Measurements from ENCODE around the gene TNFAIP8L2.
A peak's percentile ranks its signal among the peaks of the same experiment; 100 is the strongest.
"Not testable (repeated sequence)": the region's sequence is repeated elsewhere in the genome, so short reads cannot be mapped to it uniquely, and the experiment has no call there.

TNFAIP8L2 gene

DNA sequence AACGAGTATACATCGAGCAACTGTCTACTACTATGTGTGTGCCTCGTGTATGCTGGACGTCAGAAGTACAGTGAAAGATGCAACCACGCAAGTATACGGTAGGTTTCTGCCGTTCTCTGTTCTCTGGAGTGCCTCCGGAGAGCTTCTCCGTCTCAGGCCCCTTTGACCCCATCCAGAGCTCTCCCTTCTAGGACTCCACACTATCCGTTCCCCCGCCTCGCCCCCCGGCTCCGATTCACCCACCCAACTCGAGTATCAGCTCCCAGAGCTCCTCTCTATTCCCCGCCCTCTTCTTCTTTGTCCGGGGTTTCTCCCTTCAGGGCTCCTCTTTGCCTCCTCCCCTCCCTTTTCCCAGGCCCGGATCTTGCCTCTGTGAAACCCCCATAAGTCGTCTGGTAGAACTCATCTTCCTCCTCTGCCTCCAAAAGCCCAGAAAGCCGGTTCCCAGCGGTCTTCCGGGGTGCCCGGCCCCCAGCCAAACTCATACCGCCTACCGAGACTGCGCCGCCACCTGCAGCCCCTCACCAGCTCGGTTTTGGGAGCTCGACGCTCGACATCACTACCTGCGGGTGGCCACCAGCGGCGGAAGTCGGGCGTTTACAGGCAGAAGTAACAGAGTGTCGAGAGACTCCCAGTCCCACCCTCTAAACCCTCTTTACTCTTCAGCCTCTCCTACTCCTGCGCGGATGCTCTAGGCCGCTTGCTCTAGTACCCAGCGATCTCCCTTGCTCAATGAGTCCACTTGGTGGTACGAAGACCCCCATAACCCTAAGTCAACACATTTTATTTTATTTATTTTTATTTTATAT lies 33.4 kb downstream of the TNFAIP8L2 start, which contains the start of gene VPS72:
Gene VPS72, minus strand, starts transcription at position 561 of the 809 bp plus-strand sequence. Its CDS starts 76 bp downstream, at position 485.
- H3K27ac Mint-ChIP-seq: peak within 1 kb of the TSS; percentile 96
- peaks cover 9% of the 10 kb centered on the region for H3K27me3 Mint-ChIP-seq (ENCODE audit: low read depth)
- H3K4me1 Mint-ChIP-seq (ENCODE audit: low read depth): peaks cover 19% of the 10 kb centered on the region
- no peaks in the 10 kb centered on the region for H3K9me3 Mint-ChIP-seq
- H3K4me3 Mint-ChIP-seq: peak within 1 kb of the TSS; percentile 98
- peak; percentile 88 for DNase-seq (ENCODE audit: low spot score)
- peaks cover 14% of the 10 kb centered on the region for H3K36me3 Mint-ChIP-seq (ENCODE audit: low read depth)

GRCh38 chr1:151192047-151192446 lies 35.6 kb downstream of the TNFAIP8L2 start:
- Mint-ChIP-seq H3K27ac (no peak overlapping the region), H3K36me3 (ENCODE audit: low read depth) (peaks cover 4% of the 10 kb centered on the region), H3K4me3 (no peak overlapping the region), H3K27me3 (ENCODE audit: low read depth) (peaks cover 9% of the 10 kb centered on the region), H3K9me3 (no peaks in the 10 kb centered on the region), H3K4me1 (ENCODE audit: low read depth) (peaks cover 21% of the 10 kb centered on the region)
- DNase-seq (ENCODE audit: low spot score): no peak

DNA sequence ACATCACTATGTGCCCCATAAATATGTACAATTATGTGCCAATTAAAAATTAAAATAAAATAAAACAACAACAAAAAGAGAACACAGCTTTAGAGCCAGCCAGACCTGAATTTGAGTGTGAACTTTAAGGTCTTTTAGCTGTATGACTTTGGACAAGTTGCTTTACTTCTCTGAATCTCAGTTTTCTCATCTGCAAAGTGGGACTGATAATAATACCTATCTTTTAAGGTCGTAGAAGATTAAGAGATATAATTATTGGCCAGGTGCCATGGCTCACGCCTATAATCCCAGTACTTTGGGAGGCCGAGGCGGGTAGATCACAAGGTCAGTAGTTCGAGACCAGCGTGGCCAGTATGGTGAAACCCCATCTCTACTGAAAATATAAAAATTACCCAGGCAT lies 36.9 kb downstream of the TNFAIP8L2 start:
- H3K27ac Mint-ChIP-seq: no peak overlapping the region

GRCh38 chr1:151193856-151194255 lies 37.4 kb downstream of the TNFAIP8L2 start:
- Mint-ChIP-seq H3K9me3 (no peaks in the 10 kb centered on the region), H3K4me1 (ENCODE audit: low read depth) (peaks cover 22% of the 10 kb centered on the region), H3K27me3 (ENCODE audit: low read depth) (peaks cover 9% of the 10 kb centered on the region), H3K36me3 (ENCODE audit: low read depth) (peaks cover 7% of the 10 kb centered on the region), H3K4me3 (no peak overlapping the region), H3K27ac (no peak overlapping the region)
- DNase-seq (ENCODE audit: low spot score): no peak

More for the DNA sequence above, 36.9 kb downstream of the TNFAIP8L2 start:
- Mint-ChIP-seq H3K36me3 (ENCODE audit: low read depth) (peaks cover 4% of the 10 kb centered on the region), H3K9me3 (no peaks in the 10 kb centered on the region), H3K4me1 (ENCODE audit: low read depth) (peaks cover 25% of the 10 kb centered on the region), H3K27me3 (ENCODE audit: low read depth) (peaks cover 9% of the 10 kb centered on the region), H3K4me3 (no peak overlapping the region)
- no peak for DNase-seq (ENCODE audit: low spot score)

- Mint-ChIP-seq H3K4me1 (ENCODE audit: low read depth) (peaks cover 22% of the 10 kb centered on the region), H3K36me3 (ENCODE audit: low read depth) (peaks cover 15% of the 10 kb centered on the region)
- not testable (repeated sequence) for H3K27ac Mint-ChIP-seq; DNase-seq (ENCODE audit: low spot score); H3K9me3 Mint-ChIP-seq; H3K27me3 Mint-ChIP-seq (ENCODE audit: low read depth); H3K4me3 Mint-ChIP-seq
Observed at GRCh38 chr1:151194894-151195594, 38.6 kb downstream of the TNFAIP8L2 start.

DNA sequence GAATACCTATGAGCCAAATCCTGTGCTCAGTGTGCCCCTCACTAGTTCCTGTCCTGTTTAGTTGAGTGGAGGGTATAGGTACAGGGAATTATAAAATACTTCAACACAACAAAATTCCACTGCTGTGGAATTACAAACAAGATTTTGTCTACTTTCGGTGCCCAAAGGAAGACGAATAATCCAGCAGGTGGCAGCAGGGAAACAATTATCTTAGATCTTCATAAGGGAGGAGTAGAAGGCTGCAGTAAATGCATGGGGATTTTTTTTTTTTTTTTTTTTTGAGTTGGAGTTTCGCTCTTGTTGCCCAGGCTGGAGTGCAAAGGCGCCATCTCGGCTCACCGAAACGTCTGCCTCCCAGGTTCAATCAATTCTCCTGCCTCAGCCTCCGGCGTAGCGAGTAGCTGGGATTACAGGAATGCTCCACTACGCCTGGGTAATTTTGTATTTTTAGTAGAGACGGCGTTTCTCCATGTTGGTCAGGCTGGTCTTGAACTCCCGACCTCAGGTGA lies 39.9 kb downstream of the TNFAIP8L2 start:
- Mint-ChIP-seq H3K36me3 (ENCODE audit: low read depth) (peaks cover 15% of the 10 kb centered on the region), H3K27me3 (ENCODE audit: low read depth) (peaks cover 9% of the 10 kb centered on the region), H3K4me3 (peak overlapping the region; percentile 64), H3K27ac (no peak overlapping the region), H3K9me3 (no peaks in the 10 kb centered on the region), H3K4me1 (ENCODE audit: low read depth) (peaks cover 26% of the 10 kb centered on the region)
- peak; percentile 39 for DNase-seq (ENCODE audit: low spot score)

GRCh38 chr1:151197863-151198253 lies 41.4 kb downstream of the TNFAIP8L2 start:
- Mint-ChIP-seq H3K9me3 (no peaks in the 10 kb centered on the region), H3K27ac (peak overlapping the region; percentile 93), H3K4me3 (peak overlapping the region; percentile 99), H3K4me1 (ENCODE audit: low read depth) (peaks cover 32% of the 10 kb centered on the region), H3K36me3 (ENCODE audit: low read depth) (peaks cover 15% of the 10 kb centered on the region), H3K27me3 (ENCODE audit: low read depth) (peaks cover 6% of the 10 kb centered on the region)
- DNase-seq (ENCODE audit: low spot score): no peak

GRCh38 chr1:151198254-151199127 lies 42.0 kb downstream of the TNFAIP8L2 start, which contains the start of gene PIP5K1A:
Gene PIP5K1A, plus strand, starts transcription at chr1:151198552. Its CDS starts 445 bp downstream, at chr1:151198997.
- Mint-ChIP-seq H3K36me3 (ENCODE audit: low read depth) (peaks cover 17% of the 10 kb centered on the region), H3K9me3 (no peaks in the 10 kb centered on the region), H3K4me3 (peak within 1 kb of the TSS; percentile 99), H3K27ac (peak within 1 kb of the TSS; percentile 93), H3K27me3 (ENCODE audit: low read depth) (peaks cover 4% of the 10 kb centered on the region), H3K4me1 (ENCODE audit: low read depth) (peaks cover 32% of the 10 kb centered on the region)
- peak; percentile 96 for DNase-seq (ENCODE audit: low spot score)

GRCh38 chr1:151199873-151200581 lies 43.6 kb downstream of the TNFAIP8L2 start:
- H3K36me3 Mint-ChIP-seq (ENCODE audit: low read depth): peaks cover 17% of the 10 kb centered on the region
- H3K27ac Mint-ChIP-seq: peak overlapping the region; percentile 93
- peaks cover 34% of the 10 kb centered on the region for H3K4me1 Mint-ChIP-seq (ENCODE audit: low read depth)
- H3K27me3 Mint-ChIP-seq (ENCODE audit: low read depth): no peaks in the 10 kb centered on the region
- H3K9me3 Mint-ChIP-seq: no peaks in the 10 kb centered on the region
- H3K4me3 Mint-ChIP-seq: peak overlapping the region; percentile 99
- DNase-seq (ENCODE audit: low spot score): no peak

- H3K4me1 Mint-ChIP-seq (ENCODE audit: low read depth): peaks cover 13% of the 10 kb centered on the region
- DNase-seq (ENCODE audit: low spot score); H3K9me3 Mint-ChIP-seq; H3K27ac Mint-ChIP-seq; H3K4me3 Mint-ChIP-seq; H3K27me3 Mint-ChIP-seq (ENCODE audit: low read depth): not testable (repeated sequence)
- H3K36me3 Mint-ChIP-seq (ENCODE audit: low read depth): peaks cover 28% of the 10 kb centered on the region
Observed at GRCh38 chr1:151205381-151205965, 49.0 kb downstream of the TNFAIP8L2 start.

All from T-helper 2 cell treated with Interferon-gamma antibody and Interleukin-4, amounts not matched to agents 5 μg/mL and 100 μg/mL, for 36 hours (primary cell).